Right lobe of liver (tissue), 4 donors: ENCODE measurements around the gene PPM1K.

Source experiments
- CTCF ChIP-seq, 4 donors: fragments of 200-600 bp in 3 of 4; fragments of 450-650 bp in 1 of 4; IDR thresholded peaks; one replicate each; pipeline versions ENCODE4 v1.5.1 to v1.8.0; 2016 to 2022; ENCODE audit warnings: antibody characterized with exemption in 4 of 4, mild to moderate bottlenecking in 2 of 4
- POLR2A ChIP-seq: fragments of 450-650 bp; IDR thresholded peaks from one replicate; pipeline ENCODE4 v1.6.1; 2017; ENCODE audit warnings: antibody characterized with exemption, mild to moderate bottlenecking
- donor health status: DM: no; HTN: no; CAD: no.
- donor health status: DM: no; HTN: no; CAD: no.
- donor health status: DM: no; HTN: yes; CAD: no.

GRCh38 chr4:88227734-88228133 lies 56.6 kb downstream of the PPM1K start:
- TF ChIP-seq POLR2A (no peak), CTCF (IDR thresholded peaks at IDR 0.05) (no peak)
